HepG2 (cell line): ENCODE data around the gene WNT1. TPM values are rescaled to one million over a fixed set of nuclear protein-coding genes. Genes with fewer than 3 reads are reported as not detected.
A peak's percentile ranks its signal among the peaks of the same experiment; 100 is the strongest.

Experiments used
- ARNT2 ChIP-seq: sonication (generic); formaldehyde crosslinking; IDR thresholded peaks from 2 replicates; pipeline ENCODE4 v1.8.0; 2022; ENCODE audit warnings: mild to moderate bottlenecking, low read depth, missing genetic modification reagents, moderate library complexity
- CREBL2 ChIP-seq: sonication (generic); formaldehyde crosslinking; IDR thresholded peaks from 2 replicates; pipeline ENCODE4 v1.8.1; 2023; ENCODE audit warnings: missing genetic modification reagents, mild to moderate bottlenecking, borderline replicate concordance
- EP300 ChIP-seq, 3 experiments: sonication (generic) in 1 of 3; formaldehyde crosslinking in 1 of 3; IDR thresholded peaks; 2 replicates each; pipeline versions ENCODE4 v1.5.1 to v1.6.1; 2011 to 2020; ENCODE audit warnings: low read depth in 2 of 3, low read length in 2 of 3, borderline replicate concordance in 1 of 3, improper control_type of control experiment in 1 of 3, mild to moderate bottlenecking in 1 of 3, missing genetic modification reagents in 1 of 3, moderate library complexity in 1 of 3
- FOSL2 ChIP-seq: sonication (generic); formaldehyde crosslinking; IDR thresholded peaks from 2 replicates; pipeline ENCODE4 v1.4.0; 2020; ENCODE audit warnings: missing genetic modification reagents
- KDM2A ChIP-seq: sonication (generic); formaldehyde crosslinking; IDR thresholded peaks from 2 replicates; pipeline ENCODE4 v1.4.0; 2020; ENCODE audit warnings: low read depth, missing genetic modification reagents, borderline replicate concordance
- MAZ ChIP-seq, 2 experiments: sonication (generic) in 1 of 2; formaldehyde crosslinking in 1 of 2; IDR thresholded peaks; 2 replicates each; pipeline versions ENCODE4 v1.5.0 to v1.6.1; 2012 to 2020; ENCODE audit warnings: low read depth in 2 of 2, mild to moderate bottlenecking in 2 of 2, borderline replicate concordance in 1 of 2, improper control_type of control experiment in 1 of 2, low read length in 1 of 2, missing genetic modification reagents in 1 of 2, moderate library complexity in 1 of 2
- NFKBIZ ChIP-seq: IDR thresholded peaks from 2 replicates; pipeline ENCODE4 v1.6.1; 2018; ENCODE audit warnings: missing genetic modification reagents, missing compliant biosample characterization
- NONO ChIP-seq, 2 experiments: fragments of 450-650 bp in 1 of 2; sonication (generic) in 1 of 2; formaldehyde crosslinking in 1 of 2; IDR thresholded peaks in 1 of 2; conservative IDR thresholded peaks in 1 of 2; 2 replicates each; pipeline versions ENCODE4 v1.6.1 to v1.8.0; 2017 to 2022; ENCODE audit warnings: mild to moderate bottlenecking in 1 of 2, missing genetic modification reagents in 1 of 2, moderate library complexity in 1 of 2
- RBAK ChIP-seq: sonication (generic); formaldehyde crosslinking; IDR thresholded peaks from 2 replicates; pipeline ENCODE4 v1.5.1; 2020; ENCODE audit warnings: mild to moderate bottlenecking, missing genetic modification reagents
- RFX1 ChIP-seq: fragments of 450-650 bp; IDR thresholded peaks from 2 replicates; pipeline ENCODE4 v1.6.1; 2017
- SETDB1 ChIP-seq: sonication (generic); formaldehyde crosslinking; IDR thresholded peaks from 2 replicates; pipeline ENCODE4 v1.5.1; 2020; ENCODE audit warnings: missing genetic modification reagents, mild to moderate bottlenecking, borderline replicate concordance
- SMAD9 ChIP-seq: sonication (generic); formaldehyde crosslinking; IDR thresholded peaks from 2 replicates; pipeline ENCODE4 v1.5.1; 2020; ENCODE audit warnings: mild to moderate bottlenecking, missing genetic modification reagents
- SPEN ChIP-seq: sonication (generic); formaldehyde crosslinking; IDR thresholded peaks from 2 replicates; pipeline ENCODE4 v1.5.1; 2020; ENCODE audit warnings: low read depth, mild to moderate bottlenecking, missing genetic modification reagents
- SRSF1 ChIP-seq: fragments of 200-400 bp; formaldehyde crosslinking; optimal IDR thresholded peaks from 2 replicates; pipeline ENCODE3; 2017; ENCODE audit warnings: mild to moderate bottlenecking, low read depth, low read length, moderate library complexity
- TRIM22 ChIP-seq: fragments of 450-650 bp; IDR thresholded peaks from 2 replicates; pipeline ENCODE4 v1.6.1; 2017
- ZC3H13 ChIP-seq: sonication (generic); formaldehyde crosslinking; IDR thresholded peaks from 2 replicates; pipeline ENCODE4 v1.8.1; 2023; ENCODE audit warnings: mild to moderate bottlenecking, missing genetic modification reagents, moderate library complexity
- ZC3H4 ChIP-seq: sonication (generic); formaldehyde crosslinking; IDR thresholded peaks from 2 replicates; pipeline ENCODE4 v1.4.0; 2020; ENCODE audit warnings: missing genetic modification reagents, borderline replicate concordance
- ZNF513 ChIP-seq: sonication (generic); formaldehyde crosslinking; conservative IDR thresholded peaks from 2 replicates; pipeline ENCODE4 v1.5.0; 2020; ENCODE audit warnings: missing genetic modification reagents
- ZNF691 ChIP-seq: sonication (generic); formaldehyde crosslinking; IDR thresholded peaks from 2 replicates; pipeline ENCODE4 v1.4.0; 2020; ENCODE audit warnings: missing genetic modification reagents, low read depth, mild to moderate bottlenecking, borderline replicate concordance
- ZNF7 ChIP-seq: IDR thresholded peaks from 2 replicates; pipeline ENCODE4 v1.6.1; 2016; ENCODE audit warnings: missing biosample characterization, missing genetic modification reagents
- ZNF781 ChIP-seq: sonication (generic); formaldehyde crosslinking; IDR thresholded peaks from 2 replicates; pipeline ENCODE4 v1.5.1; 2020; ENCODE audit warnings: borderline replicate concordance, mild to moderate bottlenecking, missing genetic modification reagents; ENCODE audit errors: not compliant biosample characterization
- polyA plus RNA-seq, 8 experiments: library from polyadenylated mRNA; depleted of rRNA in 3 of 8; stranded (reverse) in 7 of 8; unstranded in 1 of 8; fragments of >200 nt; fragmentation: Illumina TruSeq in 4 of 8; extraction: Trizol in 4 of 8; gene quantifications; 2 replicates each; pipeline versions ENCODE4 v1.2.1 to v1.2.3, GENCODE V29; 2011 to 2016; ENCODE audit warnings: low read depth in 4 of 8, missing spikeins in 1 of 8, mixed read lengths in 1 of 8; ENCODE audit not compliant: insufficient read depth in 1 of 8
- total RNA-seq, 5 experiments: library from RNA; depleted of rRNA; stranded (reverse); fragments of >200 nt; fragmentation: Illumina TruSeq; extraction: Trizol; gene quantifications; 2 replicates each; pipeline ENCODE4 v1.2.3, GENCODE V29; 2016; ENCODE audit warnings: low read depth in 1 of 5
- TF ChIP-seq, protein P1 (sequence below): sonication (generic); formaldehyde crosslinking; IDR thresholded peaks from 2 replicates; pipeline ENCODE4 v1.5.1; 2020; ENCODE audit warnings: mild to moderate bottlenecking, missing genetic modification reagents, moderate library complexity

Gene WNT1
- total and polyA plus RNA-seq, 2 of the 13 experiments (the other 11 are each of a cell fraction or from before 2014, with no cell fraction given): not detected

DNA sequence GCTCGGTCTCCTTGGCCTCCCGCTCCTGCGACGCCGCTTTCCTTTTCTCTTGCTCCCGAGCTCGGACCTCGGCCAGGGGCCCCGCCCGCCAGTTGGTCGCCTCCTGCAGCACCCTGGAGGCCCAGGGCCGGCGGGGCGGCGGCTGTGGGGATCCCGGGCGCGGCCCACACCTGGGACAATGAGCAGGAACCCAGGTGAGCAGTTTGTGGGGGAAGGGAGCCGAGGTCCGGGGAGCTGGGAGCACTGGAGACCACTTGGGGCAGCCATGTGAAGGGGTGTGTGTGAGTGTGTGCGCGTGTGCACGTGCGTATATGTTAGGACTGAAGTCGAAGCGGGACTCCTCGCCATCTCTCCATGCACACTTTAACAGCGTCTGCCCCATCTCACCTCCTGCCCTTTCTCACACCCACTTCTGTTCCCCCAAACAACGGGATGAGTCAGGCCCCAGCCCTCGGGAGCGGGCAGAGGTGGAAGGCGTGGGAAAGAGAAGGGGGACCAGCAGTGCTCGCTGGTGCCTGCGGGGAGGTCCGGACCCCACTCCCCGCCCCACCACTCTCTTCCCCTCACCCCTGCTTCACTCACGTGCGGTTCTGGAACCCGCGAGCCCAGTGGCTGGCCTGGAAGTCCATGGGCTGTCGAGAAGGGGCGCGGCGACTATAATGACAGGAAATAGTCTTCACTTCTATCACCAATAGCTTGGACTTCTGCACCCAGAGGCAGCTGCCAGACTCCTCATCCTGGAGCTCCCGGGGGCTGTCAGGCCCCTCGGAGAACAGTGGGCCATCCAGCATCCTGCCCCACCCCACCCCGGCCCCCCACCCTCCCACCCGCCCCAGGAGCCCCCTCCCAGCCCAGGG lies 20.6 kb downstream of the WNT1 start (continued):
- TF ChIP-seq FOSL2 (CRISPR knock-in tag) (no peak; the same call in 1 of the 2 replicates), ZC3H13 (CRISPR knock-in tag) (peak; percentile 88), RFX1 (no peak), ZNF513 (CRISPR knock-in tag) (no peak), TRIM22 (no peak), ZC3H4 (no peak), SPEN (CRISPR knock-in tag) (no peak), SETDB1 (CRISPR knock-in tag) (no peak), ZNF7 (CRISPR knock-in tag) (no peak), RBAK (CRISPR knock-in tag) (no peak), KDM2A (CRISPR knock-in tag) (peak; percentile 27; the same call in 1 of the 2 replicates), SMAD9 (CRISPR knock-in tag) (peak; percentile 92), ZNF691 (CRISPR knock-in tag) (0 out of 2 replicates have a peak, but pooled peaks have one; percentile 33), ARNT2 (CRISPR knock-in tag) (no peak; the same call in 1 of the 2 replicates), NONO (IDR thresholded peaks at IDR 0.05) (no peak), NONO (CRISPR knock-in tag; conservative IDR thresholded peaks at IDR 0.05) (peak; percentile 48; the same call in 1 of the 2 replicates), ZNF781 (CRISPR knock-in tag) (peak; percentile 65), CREBL2 (CRISPR knock-in tag) (peak; percentile 89; the same call in 1 of the 2 replicates), NFKBIZ (CRISPR knock-in tag) (no peak), EP300 (IDR thresholded peaks at IDR 0.05; ENCODE audit: low read depth in 2 of 2, low read length in 2 of 2) (no peak), EP300 (CRISPR knock-in tag; IDR thresholded peaks at IDR 0.05; ENCODE audit: borderline replicate concordance) (no peak), SRSF1 (no peak), MAZ (IDR thresholded peaks at IDR 0.05; ENCODE audit: borderline replicate concordance, low read depth, low read length) (no peak), MAZ (CRISPR knock-in tag; IDR thresholded peaks at IDR 0.05; ENCODE audit: low read depth) (no peak)
- TF ChIP-seq, protein P1, sequence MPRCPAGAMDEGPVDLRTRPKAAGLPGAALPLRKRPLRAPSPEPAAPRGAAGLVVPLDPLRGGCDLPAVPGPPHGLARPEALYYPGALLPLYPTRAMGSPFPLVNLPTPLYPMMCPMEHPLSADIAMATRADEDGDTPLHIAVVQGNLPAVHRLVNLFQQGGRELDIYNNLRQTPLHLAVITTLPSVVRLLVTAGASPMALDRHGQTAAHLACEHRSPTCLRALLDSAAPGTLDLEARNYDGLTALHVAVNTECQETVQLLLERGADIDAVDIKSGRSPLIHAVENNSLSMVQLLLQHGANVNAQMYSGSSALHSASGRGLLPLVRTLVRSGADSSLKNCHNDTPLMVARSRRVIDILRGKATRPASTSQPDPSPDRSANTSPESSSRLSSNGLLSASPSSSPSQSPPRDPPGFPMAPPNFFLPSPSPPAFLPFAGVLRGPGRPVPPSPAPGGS (CRISPR knock-in tag): peak; percentile 76; the same call in 1 of the 2 replicates
